A673 (cell line): ENCODE measurements around the gene ABR.

Experiments used
- EZH2 ChIP-seq: fragments of 200-600 bp; sonication (generic); IDR thresholded peaks from 2 replicates; pipeline ENCODE4 v1.6.1; 2017; ENCODE audit warnings: borderline replicate concordance, low read depth, mild to moderate bottlenecking, mixed read lengths, antibody characterized with exemption, low read length; ENCODE audit not compliant: poor library complexity, severe bottlenecking
- TF ChIP-seq, protein P1 (sequence below): fragments of 300-800, 200-600 bp; sonication (generic); conservative IDR thresholded peaks from 2 replicates; pipeline ENCODE4 v1.5.1; 2017; ENCODE audit warnings: low read depth, mild to moderate bottlenecking, antibody characterized with exemption, low read length, moderate library complexity, mixed read lengths

DNA sequence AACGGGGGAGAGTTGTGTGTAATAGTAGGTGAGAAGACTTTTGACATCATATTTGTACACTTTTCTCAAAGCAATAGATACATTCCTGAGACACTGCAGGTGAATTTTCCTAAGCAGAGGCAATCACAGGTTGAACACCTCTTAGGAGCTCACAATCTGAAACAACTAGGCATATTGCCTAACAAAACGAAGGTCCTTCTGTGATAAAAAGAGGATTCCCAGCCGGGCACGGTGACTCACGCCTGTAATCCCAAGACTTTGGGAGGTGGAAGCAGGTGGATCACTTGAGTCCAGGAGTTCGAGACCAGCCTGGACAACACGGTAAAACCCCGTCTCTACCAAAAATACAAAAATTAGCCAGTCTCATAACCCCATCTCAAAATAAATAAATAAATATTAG lies 217.6 kb downstream of the ABR start:
- TF ChIP-seq, protein P1, sequence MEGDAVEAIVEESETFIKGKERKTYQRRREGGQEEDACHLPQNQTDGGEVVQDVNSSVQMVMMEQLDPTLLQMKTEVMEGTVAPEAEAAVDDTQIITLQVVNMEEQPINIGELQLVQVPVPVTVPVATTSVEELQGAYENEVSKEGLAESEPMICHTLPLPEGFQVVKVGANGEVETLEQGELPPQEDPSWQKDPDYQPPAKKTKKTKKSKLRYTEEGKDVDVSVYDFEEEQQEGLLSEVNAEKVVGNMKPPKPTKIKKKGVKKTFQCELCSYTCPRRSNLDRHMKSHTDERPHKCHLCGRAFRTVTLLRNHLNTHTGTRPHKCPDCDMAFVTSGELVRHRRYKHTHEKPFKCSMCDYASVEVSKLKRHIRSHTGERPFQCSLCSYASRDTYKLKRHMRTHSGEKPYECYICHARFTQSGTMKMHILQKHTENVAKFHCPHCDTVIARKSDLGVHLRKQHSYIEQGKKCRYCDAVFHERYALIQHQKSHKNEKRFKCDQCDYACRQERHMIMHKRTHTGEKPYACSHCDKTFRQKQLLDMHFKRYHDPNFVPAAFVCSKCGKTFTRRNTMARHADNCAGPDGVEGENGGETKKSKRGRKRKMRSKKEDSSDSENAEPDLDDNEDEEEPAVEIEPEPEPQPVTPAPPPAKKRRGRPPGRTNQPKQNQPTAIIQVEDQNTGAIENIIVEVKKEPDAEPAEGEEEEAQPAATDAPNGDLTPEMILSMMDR: no peak
- TF ChIP-seq EZH2: no peak
